Loucy (cell line): ENCODE results near the gene AGR3.

Experiments used
- EZH2phosphoT487 ChIP-seq: fragments of 200-600 bp; IDR thresholded peaks from 2 replicates; pipeline ENCODE4 v1.6.1; 2018; ENCODE audit warnings: antibody characterized with exemption, mild to moderate bottlenecking, moderate library complexity, borderline replicate concordance
- TF ChIP-seq, protein P1 (sequence below): fragments of 200-600 bp; sonication (generic); conservative IDR thresholded peaks from 2 replicates; pipeline ENCODE4 v1.5.1; 2014; ENCODE audit warnings: mild to moderate bottlenecking, antibody characterized with exemption, low read length

DNA sequence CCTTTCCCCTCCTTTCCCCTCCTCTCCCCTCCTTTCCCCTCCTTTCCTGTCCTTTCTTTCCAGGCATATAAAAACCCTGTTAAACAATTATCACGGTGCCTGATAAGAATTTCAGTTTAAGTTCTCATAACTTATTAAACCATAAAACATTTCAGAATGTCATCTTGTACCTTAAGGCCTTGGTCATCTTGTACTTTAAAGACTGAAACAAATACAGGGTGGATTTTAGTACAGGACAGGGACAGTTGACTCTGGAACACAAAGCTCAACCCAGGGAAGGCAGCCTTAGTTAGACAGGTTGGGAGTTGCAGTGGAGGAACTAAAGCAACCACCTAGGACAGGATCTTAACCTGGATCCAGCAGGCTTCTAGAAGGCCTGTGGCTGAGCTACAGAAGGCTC, 1.2 kb downstream of the AGR3 start:
- TF ChIP-seq, protein P1, sequence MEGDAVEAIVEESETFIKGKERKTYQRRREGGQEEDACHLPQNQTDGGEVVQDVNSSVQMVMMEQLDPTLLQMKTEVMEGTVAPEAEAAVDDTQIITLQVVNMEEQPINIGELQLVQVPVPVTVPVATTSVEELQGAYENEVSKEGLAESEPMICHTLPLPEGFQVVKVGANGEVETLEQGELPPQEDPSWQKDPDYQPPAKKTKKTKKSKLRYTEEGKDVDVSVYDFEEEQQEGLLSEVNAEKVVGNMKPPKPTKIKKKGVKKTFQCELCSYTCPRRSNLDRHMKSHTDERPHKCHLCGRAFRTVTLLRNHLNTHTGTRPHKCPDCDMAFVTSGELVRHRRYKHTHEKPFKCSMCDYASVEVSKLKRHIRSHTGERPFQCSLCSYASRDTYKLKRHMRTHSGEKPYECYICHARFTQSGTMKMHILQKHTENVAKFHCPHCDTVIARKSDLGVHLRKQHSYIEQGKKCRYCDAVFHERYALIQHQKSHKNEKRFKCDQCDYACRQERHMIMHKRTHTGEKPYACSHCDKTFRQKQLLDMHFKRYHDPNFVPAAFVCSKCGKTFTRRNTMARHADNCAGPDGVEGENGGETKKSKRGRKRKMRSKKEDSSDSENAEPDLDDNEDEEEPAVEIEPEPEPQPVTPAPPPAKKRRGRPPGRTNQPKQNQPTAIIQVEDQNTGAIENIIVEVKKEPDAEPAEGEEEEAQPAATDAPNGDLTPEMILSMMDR: no peak
- TF ChIP-seq EZH2phosphoT487: no peak
